Left lung (tissue), 10 donors: Measurements from ENCODE around the gene GPD1. TPM values are rescaled to one million over a fixed set of nuclear protein-coding genes. Genes with fewer than 3 reads are reported as not detected.
A peak's percentile ranks its signal among the peaks of the same experiment; 100 is the strongest.

Experiments used
- ATAC-seq: fragments of 200-7000 bp; cut with Tn5 transposase; one replicate; pipeline ENCODE4 v1.9.1; 2020; ENCODE audit warnings: moderate library complexity
- DNase-seq, 4 donors: peaks; one replicate each; pipeline ENCODE4 v3.0.0-alpha.2; 2013 to 2020
- H3K27ac ChIP-seq, 2 donors: fragments of 200-600 bp; sonication (generic) in 1 of 2; one replicate each; pipeline versions ENCODE4 v1.5.0 to v1.8.0; 2020 to 2021
- H3K27me3 ChIP-seq, 2 donors: fragments of 200-600 bp; sonication (generic) in 1 of 2; one replicate each; pipeline versions ENCODE4 v1.5.0 to v1.8.0; 2020 to 2021
- H3K36me3 ChIP-seq, 2 donors: fragments of 200-600 bp; sonication (generic) in 1 of 2; one replicate each; pipeline versions ENCODE4 v1.5.0 to v1.8.0; 2020 to 2021
- H3K4me1 ChIP-seq, 2 donors: fragments of 200-600 bp; one replicate each; pipeline ENCODE4 v1.8.0; 2021
- H3K4me3 ChIP-seq, 2 donors: fragments of 200-600 bp; sonication (generic) in 1 of 2; one replicate each; pipeline versions ENCODE4 v1.5.0 to v1.8.0; 2020 to 2021; ENCODE audit warnings: mild to moderate bottlenecking in 1 of 2
- H3K9me3 ChIP-seq, 2 donors: fragments of 200-600 bp; sonication (generic) in 1 of 2; one replicate each; pipeline versions ENCODE4 v1.5.0 to v1.8.0; 2020 to 2021
- CTCF ChIP-seq, 2 donors: fragments of 200-600 bp; sonication (generic) in 1 of 2; IDR thresholded peaks; one replicate each; pipeline versions ENCODE4 v1.5.0 to v1.8.0; 2021; ENCODE audit warnings: antibody characterized with exemption in 2 of 2
- intact Hi-C, 2 donors: fragments of 100-400 bp; cut with DNase I; formaldehyde crosslinking; loops; one replicate each; pipeline versions ENCODE4 v1.11.2 to v1.14.2; 2022
- polyA plus RNA-seq, 6 donors: library from polyadenylated mRNA; unstranded; fragments of 120-200 nt; gene quantifications; one replicate each; pipeline ENCODE4 v1.2.1, GENCODE V29; 2013; ENCODE audit not compliant: insufficient read length in 6 of 6
- total RNA-seq, 2 donors: library from RNA; stranded (reverse); fragmentation: NEBNext Ultra II Directional; extraction: Animal tissue kit (Norgen Biotek cat#: 25700); gene quantifications; one replicate each; pipeline ENCODE4 v1.2.1, GENCODE V29; 2021
- donor health status: DM: no; HTN: yes; CAD: no.
- donor health status: DM: no; HTN: no; CAD: no.

Gene GPD1
- total and polyA plus RNA-seq, 8 donors = 0.54 to 8.5 (median 0.74) TPM

GRCh38 chr12:50084775-50085614 lies 18.8 kb upstream of the GPD1 start, which contains the start of gene SMARCD1:
SMARCD1 (plus strand) TSS chr12:50085342; CDS start chr12:50085370, 28 bp downstream.
- intact Hi-C loops = no loop called here
- peak within 1 kb of the TSS; percentile 93 to 95 for H3K27ac ChIP-seq
- peak in 1 of 2 donors; percentile 21 for TF ChIP-seq CTCF (IDR thresholded peaks at IDR 0.05)
- DNase-seq = peak; percentile 88 to 99 (median 95)
- H3K4me3 ChIP-seq = peak within 1 kb of the TSS; percentile 81 to 96
- peak; percentile 94 for ATAC-seq
- H3K36me3 ChIP-seq = peaks cover 3 to 30% of the 10 kb centered on the region in 2 donors
- H3K9me3 ChIP-seq = no peaks in the 10 kb centered on the region
- peaks cover 0 to 9% of the 10 kb centered on the region in 2 donors for H3K27me3 ChIP-seq
- peaks cover 0 to 22% of the 10 kb centered on the region in 2 donors for H3K4me1 ChIP-seq

- H3K36me3 ChIP-seq = peaks cover 8 to 36% of the 10 kb centered on the region in 2 donors
- H3K4me3 ChIP-seq = peak overlapping the region; percentile 81 to 96
- peaks cover 0 to 22% of the 10 kb centered on the region in 2 donors for H3K4me1 ChIP-seq
- no peaks in the 10 kb centered on the region for H3K9me3 ChIP-seq
- DNase-seq (no peak), ATAC-seq (no peak)
- TF ChIP-seq CTCF (IDR thresholded peaks at IDR 0.05) = no peak
- H3K27me3 ChIP-seq = peaks cover 0 to 7% of the 10 kb centered on the region in 2 donors
- intact Hi-C loops = no loop called here
- peak overlapping the region; percentile 93 to 95 for H3K27ac ChIP-seq
Observed at GRCh38 chr12:50085615-50086072, 18.2 kb upstream of the GPD1 start.

- Histone ChIP-seq H3K4me1 (peaks cover 0 to 22% of the 10 kb centered on the region in 2 donors), H3K27me3 (peaks cover 0 to 2% of the 10 kb centered on the region in 2 donors), H3K36me3 (peaks cover 8 to 41% of the 10 kb centered on the region in 2 donors), H3K27ac (peak overlapping the region in 1 of 2 donors; percentile 93), H3K9me3 (no peaks in the 10 kb centered on the region), H3K4me3 (peak overlapping the region in 1 of 2 donors; percentile 81)
- DNase-seq (no peak), ATAC-seq (no peak)
- intact Hi-C loops = no loop called here
- TF ChIP-seq CTCF (IDR thresholded peaks at IDR 0.05) = no peak
Observed at GRCh38 chr12:50086148-50086547, 17.7 kb upstream of the GPD1 start.

- Histone ChIP-seq H3K4me1 (peaks cover 0 to 22% of the 10 kb centered on the region in 2 donors), H3K27ac (no peak overlapping the region), H3K4me3 (no peak overlapping the region), H3K9me3 (no peaks in the 10 kb centered on the region), H3K27me3 (no peaks in the 10 kb centered on the region), H3K36me3 (peaks cover 8 to 51% of the 10 kb centered on the region in 2 donors)
- DNase-seq (no peak), ATAC-seq (no peak)
- TF ChIP-seq CTCF (IDR thresholded peaks at IDR 0.05) = no peak
- intact Hi-C loops = no loop called here
Observed at GRCh38 chr12:50087151-50087550, 16.7 kb upstream of the GPD1 start.

GRCh38 chr12:50087995-50088394 lies 15.8 kb upstream of the GPD1 start:
- intact Hi-C loops = no loop called here
- H3K4me1 ChIP-seq = peaks cover 0 to 22% of the 10 kb centered on the region in 2 donors
- H3K9me3 ChIP-seq = no peaks in the 10 kb centered on the region
- TF ChIP-seq CTCF (IDR thresholded peaks at IDR 0.05) = no peak
- DNase-seq = no peak
- no peaks in the 10 kb centered on the region for H3K27me3 ChIP-seq
- no peak overlapping the region for H3K4me3 ChIP-seq
- H3K36me3 ChIP-seq = peaks cover 8 to 60% of the 10 kb centered on the region in 2 donors
- H3K27ac ChIP-seq = peak overlapping the region in 1 of 2 donors; percentile 14
- no peak for ATAC-seq
